ENCODE data around the gene ATMIN. TPM values are rescaled to one million over a fixed set of nuclear protein-coding genes. Genes with fewer than 3 reads are reported as not detected.

ATMIN gene
- total RNA-seq, 1 donor from 2014 or later = 21.2 TPM

- no peak for DNase-seq (ENCODE audit: low read depth)
- H3K4me3 ChIP-seq (ENCODE audit: low read depth, low read length) = no peak overlapping the region
- TF ChIP-seq CTCF (conservative IDR thresholded peaks at IDR 0.05; ENCODE audit: low read depth, low read length) = no peak
Measured at GRCh38 chr16:81073560-81074330, 38.1 kb downstream of the ATMIN start.

GRCh38 chr16:81076566-81077075, 41.0 kb downstream of the ATMIN start:
- TF ChIP-seq CTCF (conservative IDR thresholded peaks at IDR 0.05; ENCODE audit: low read depth, low read length) = no peak
- DNase-seq (ENCODE audit: low read depth) = peak; percentile 51
- peak overlapping the region; percentile 89 for H3K4me3 ChIP-seq (ENCODE audit: low read depth, low read length)

GRCh38 chr16:81077076-81077940, 41.7 kb downstream of the ATMIN start, which contains the start of gene C16orf46:
C16orf46 (minus strand) TSS chr16:81077238; CDS start chr16:81063955, 13,283 bp downstream.
- peak; percentile 55 for DNase-seq (ENCODE audit: low read depth)
- peak within 1 kb of the TSS; percentile 89 for H3K4me3 ChIP-seq (ENCODE audit: low read depth, low read length)
- TF ChIP-seq CTCF (conservative IDR thresholded peaks at IDR 0.05; ENCODE audit: low read depth, low read length) = no peak

GRCh38 chr16:81080233-81080632, 44.6 kb downstream of the ATMIN start:
- no peak overlapping the region for H3K4me3 ChIP-seq (ENCODE audit: low read depth, low read length)
- DNase-seq (ENCODE audit: low read depth) = no peak
- TF ChIP-seq CTCF (conservative IDR thresholded peaks at IDR 0.05; ENCODE audit: low read depth, low read length) = no peak

- no peak overlapping the region for H3K4me3 ChIP-seq (ENCODE audit: low read depth, low read length)
- no peak for TF ChIP-seq CTCF (conservative IDR thresholded peaks at IDR 0.05; ENCODE audit: low read depth, low read length)
- DNase-seq (ENCODE audit: low read depth) = no peak
Measured at GRCh38 chr16:81081014-81081413, 45.4 kb downstream of the ATMIN start.

- no peak for DNase-seq (ENCODE audit: low read depth)
- no peak overlapping the region for H3K4me3 ChIP-seq (ENCODE audit: low read depth, low read length)
- TF ChIP-seq CTCF (conservative IDR thresholded peaks at IDR 0.05; ENCODE audit: low read depth, low read length) = no peak
Measured at GRCh38 chr16:81088836-81089235, 53.2 kb downstream of the ATMIN start.
